Measurements from ENCODE around the gene RFXANK. TPM values are rescaled to one million over a fixed set of nuclear protein-coding genes. Genes with fewer than 3 reads are reported as not detected.
"Not testable (repeated sequence)": the region's sequence is repeated elsewhere in the genome, so short reads cannot be mapped to it uniquely, and the experiment has no call there.

Gene RFXANK
- total RNA-seq, 1 donor from 2014 or later, result 55.4 TPM

DNA sequence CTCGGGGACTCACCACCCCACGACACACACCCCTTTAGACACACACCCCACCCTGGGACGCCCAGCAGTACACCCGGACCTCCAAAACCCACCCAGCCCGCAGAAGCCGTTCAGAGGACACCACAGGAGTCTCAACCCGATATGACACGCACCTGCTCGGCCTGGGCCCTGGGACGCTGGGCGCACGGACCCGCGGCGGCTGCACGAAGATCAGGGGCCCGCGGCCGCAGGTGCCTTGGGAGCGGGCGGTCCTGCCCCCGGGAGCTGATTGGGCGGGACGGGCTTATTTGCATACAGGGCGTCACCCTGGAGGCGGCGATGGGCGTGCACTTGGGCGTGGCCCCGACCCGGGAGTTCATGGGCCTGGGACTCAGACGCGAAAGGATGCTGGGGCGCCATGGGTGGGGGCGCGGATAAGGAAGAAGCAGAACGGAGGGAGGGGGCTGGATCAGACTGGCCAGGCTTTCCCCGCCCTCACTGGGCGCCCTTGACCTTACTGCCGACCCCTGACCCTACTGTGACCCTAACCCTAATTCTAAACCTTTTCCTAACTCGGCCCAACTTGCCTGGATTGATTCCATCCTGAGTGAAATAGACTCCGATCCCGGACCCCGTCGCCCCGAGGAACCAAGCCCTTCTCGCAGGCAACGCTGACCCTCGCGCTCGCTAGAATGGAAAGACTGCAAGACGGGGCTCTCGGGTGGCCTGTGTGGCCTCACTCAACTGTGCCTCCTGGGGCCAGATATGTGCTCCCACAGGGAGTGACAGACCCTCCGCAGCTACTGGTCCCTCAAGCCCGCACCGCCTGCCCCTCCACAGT is 21.8 kb upstream of the RFXANK start, which contains the start of gene MEF2B:
MEF2B (minus strand) TSS at position 211 of the 820 bp plus-strand sequence. CDS start 19,528 bp downstream, outside the sequence.
- DNase-seq (ENCODE audit: low read depth), result peak; percentile 42

DNA sequence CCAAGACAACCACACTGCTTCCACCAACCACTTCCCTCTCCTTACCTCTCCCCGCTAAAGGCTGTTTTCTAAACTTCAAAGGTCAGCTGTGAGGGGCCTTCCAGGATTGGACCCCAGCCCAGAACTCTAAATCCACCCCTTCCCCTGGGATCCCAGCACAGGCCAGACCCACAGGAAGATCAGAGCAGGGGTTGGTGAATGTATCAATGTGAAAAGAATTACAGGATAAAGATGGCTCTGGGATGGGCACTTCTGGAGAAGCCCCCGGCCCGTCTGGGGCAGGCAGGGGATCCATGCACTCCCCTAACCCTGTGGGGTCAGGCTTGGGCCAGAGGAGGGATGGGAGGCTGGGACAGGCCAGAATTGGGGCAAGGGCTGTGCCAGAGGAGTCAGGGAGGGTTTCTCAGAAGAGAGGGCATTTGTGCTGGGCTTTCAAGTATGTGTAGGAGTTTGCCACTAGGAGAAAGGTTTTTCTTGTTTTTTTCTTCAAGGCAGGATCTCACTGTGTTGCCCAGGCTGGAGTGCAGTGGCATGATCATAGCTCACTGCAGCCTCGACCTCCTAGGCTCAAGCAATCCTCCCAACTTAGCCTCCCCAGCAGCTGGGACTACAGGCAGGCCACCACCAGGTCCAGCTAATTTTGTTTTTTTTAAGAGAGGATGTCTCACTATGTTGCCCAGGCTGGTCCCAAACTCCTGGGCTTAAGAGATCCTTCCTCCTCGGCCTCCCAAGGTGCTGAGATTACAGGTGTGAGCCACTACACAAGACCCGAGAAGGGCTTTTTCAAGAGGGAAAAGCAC is 21.0 kb upstream of the RFXANK start:
- no peak for DNase-seq (ENCODE audit: low read depth)

DNA sequence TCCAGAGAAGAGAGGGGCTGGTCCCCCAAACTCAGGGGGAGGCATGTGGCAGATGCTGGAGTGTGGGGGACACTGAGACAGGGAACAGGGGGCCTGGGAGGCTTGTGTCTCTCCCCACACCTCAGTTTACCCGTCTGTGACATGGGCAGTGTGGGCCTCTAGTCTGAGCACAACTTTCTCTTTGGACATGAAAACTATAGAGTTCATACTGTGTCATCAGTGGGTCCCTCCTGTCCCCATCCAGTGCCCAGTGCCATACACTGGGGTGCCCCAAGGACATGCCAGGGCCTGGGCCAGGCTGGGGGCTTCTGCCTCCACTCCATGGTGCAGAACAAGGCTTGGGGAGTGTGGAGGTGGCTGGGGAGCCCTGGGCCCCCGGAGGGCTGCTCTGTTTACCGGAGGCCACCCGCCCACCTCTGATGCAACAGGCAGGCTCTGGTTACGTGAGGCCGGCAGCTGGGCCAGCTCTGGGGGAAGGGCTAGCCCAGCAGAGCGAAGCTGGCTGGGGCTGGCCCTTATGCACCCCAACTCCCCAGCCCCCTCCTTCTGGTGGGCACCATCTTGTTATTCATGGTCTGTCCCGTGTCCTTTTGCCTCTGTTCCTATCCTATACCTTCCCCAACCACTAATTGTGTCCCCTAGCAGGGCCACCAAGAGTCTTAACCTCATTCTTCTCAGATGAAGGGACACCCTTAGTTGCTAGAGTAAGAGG is 20.1 kb upstream of the RFXANK start:
- DNase-seq (ENCODE audit: low read depth), result peak; percentile 67

DNA sequence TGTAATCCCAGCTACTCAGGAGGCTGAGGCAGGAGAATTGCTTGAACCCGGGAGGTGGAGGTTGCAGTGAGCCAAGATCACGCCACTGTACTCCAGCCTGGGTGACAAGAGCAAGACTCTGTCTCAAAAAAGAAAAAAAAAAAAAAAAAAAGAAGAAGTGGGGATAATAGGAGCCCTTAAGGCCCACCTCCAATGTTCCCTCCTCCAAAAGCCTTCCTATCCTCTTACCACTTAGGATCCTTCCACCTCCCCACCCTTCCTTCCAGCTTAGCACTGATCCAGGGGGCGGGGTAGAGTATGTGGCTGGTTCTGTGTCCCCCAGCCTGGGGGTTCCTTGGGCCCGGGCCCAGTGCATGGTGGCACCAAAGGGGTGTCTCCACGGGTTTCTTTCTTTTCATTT is 18.8 kb upstream of the RFXANK start:
- not testable (repeated sequence) for DNase-seq (ENCODE audit: low read depth)

DNA sequence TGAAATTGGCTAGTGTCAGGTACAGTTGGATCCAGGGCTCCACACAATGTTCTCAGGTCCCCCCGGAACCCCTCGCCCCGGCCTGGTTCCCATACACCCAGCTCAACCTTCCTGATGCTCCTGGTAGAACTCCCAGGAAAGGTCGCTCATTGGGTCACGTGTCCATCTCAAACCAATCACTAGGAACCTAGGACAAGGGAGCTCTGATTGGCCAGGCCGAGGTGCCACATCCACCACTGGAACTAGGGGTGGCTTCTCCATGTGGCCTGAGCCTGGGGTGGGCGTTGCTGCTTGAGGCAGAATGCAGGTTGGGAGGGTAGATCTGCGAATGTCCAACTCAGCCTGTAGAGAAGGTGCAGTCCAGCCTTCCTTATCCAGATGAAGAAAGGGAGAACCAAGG is 15.1 kb upstream of the RFXANK start:
- DNase-seq (ENCODE audit: low read depth), result no peak

DNA sequence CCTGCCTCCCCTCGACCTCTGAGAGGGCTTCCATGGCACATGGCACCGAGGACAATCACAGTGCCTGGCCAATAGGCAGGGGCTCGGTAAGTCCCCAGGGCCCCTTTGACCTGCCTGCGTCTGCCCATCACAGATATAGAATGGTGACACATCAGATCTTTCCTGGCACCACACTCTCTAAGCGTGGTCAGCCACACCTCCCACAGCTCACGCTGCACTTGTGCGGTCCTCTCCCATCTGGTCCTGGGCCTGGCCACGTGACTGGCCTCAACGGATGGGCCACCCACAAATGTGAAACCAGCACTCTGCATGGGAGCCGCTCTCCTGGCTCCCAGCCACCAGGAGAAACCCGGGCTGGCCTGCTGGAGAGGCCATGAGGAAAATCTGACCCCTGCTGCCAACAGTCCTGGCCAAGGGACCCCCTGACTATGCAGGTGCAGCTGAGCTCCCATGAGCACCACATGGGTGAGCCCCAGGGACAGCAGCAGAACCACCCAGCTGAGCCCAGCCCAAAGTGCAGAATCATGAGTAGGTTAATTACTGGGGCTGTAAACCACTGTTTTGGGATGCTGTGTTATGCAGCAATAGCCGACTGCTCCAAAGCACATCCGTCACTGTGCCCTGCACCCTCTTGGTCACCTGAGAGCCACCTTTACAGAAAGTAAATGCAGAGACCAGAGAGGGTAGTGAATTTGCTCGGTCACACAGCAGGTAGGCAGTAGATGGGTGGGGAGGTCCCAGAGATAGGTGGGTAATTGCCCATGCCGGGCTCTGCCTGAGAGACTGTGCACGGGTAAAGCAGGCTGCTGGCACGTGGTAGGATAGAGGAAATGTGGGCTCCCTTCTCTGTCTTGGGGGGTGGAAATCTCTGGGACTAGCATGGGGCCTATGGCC is 12.3 kb upstream of the RFXANK start:
- peak; percentile 95 for DNase-seq (ENCODE audit: low read depth)

DNA sequence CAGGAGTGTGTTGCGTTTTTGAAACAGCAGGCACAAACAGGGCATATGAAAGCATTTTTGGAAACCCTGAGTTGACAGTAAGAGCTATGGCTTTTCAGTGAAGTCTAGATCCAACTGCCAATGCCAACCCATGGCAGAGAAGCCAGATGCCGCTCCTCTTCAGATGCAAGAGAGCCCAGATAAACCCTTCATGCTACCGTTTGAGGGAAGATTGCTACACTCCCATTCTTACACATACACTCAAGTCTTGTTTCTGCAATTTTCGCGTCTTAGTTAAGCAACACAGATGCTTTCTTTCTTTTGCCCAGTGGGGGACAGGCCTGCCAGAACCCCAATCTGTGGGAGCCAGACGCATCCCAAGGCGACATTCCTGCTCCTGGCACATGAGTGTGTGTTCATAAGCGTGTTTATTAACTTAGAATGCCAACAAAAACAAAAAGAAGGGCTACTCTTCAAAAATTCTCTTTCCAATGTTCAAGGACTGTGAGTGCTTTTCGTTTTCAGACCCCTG is 10.5 kb upstream of the RFXANK start:
- no peak for DNase-seq (ENCODE audit: low read depth)

DNA sequence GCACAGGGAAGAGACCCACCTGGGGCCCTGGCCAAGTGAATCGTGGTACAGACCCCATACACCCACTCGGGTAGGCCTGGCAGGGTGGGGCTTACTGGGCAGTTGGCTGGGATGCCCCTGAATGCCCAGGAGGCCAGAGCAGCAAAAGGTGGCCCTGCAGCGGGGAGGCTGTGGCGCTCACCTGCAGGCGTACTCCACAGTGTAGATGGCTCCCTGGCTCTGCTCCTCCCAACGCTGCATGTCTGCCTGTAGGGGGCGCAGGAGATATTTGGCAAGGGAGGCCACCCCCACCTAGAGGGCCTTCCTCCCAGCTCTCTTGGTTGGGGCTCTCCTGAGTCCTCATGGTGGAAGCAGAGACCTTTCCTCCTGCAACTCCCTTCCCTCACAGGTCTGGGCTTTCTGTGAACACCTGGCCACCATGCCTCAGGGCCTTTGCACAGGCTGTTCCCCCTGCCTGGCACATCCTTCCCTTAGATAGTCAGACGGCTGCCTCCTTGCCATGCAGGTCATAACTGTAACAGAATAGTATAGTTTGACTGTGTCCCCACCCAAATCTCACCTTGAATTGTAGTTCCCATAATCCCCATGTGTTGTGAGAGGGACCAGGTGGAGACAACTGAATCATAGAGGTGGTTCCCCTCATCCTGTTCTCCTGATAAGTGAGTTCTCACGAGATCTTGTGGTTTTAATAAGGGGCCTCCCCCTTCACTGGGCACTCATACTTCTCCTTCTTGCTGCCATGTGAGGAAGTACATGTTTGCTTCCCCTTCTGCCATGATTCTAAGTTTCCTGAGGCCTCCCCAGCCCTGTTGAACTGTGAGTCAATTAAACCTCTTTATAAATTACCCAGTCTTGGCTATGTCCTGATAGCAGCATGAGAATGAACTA is 6.0 kb upstream of the RFXANK start:
- DNase-seq (ENCODE audit: low read depth), result no peak

DNA sequence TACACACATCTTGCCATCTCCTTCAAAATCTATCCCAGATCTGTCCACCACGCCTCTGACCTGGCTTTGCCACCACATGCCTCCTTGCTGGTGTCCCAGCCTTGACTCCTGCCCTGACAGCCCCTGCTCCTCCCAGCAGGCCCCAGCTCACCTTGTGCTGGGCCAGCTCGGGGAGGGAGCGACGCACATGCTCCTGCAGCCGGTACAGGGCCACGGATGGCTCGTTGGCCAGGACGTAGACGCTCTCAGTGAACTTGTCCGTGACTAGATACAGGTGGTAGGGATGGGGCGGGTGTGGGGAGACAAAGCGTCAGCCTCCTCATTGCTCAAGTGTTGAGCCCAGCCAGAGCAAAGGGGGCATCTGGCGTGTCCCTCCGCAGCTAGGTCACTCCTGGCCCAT is 5.3 kb upstream of the RFXANK start:
- no peak for DNase-seq (ENCODE audit: low read depth)

DNA sequence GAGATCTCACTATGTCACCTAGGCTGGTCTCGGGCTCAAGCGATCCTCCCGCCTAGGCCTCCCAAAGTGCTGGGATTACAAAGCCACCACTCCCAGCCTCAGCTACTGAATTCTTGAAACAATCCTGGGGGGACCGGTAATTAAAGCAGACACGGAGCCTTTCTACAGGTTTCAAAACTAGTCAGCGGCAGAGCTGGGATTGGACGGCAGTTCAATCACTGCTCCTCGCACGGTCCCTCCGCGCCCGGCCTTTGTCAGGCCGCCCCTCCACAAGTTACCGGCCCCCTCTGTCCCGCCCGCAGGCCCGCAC is 335 bp upstream of the RFXANK start:
- no peak for DNase-seq (ENCODE audit: low read depth)

DNA sequence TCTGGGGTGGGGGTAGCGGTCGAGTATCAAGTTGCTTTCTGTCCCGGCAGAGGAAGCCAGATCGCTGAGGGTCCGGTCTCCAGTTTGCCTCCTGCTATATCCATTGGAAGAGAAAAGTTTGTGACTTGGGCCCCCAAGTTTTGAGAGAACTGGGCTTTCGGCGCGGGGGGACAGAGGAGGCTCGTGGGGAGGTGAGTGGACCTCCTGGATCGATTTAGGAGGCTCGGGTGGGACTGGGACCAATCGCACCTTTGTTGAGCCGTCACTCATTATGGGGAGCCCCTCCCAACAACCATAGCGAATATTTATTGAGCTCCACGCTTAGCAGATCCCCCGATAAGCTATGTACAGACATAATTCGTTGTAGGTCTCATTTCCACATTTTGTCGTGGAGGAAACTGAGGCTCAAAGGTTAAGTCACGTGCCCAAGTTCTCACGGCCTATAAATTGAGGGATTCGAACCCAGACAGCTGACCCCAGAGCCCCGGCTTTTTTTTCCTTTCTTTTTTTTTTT is 909 bp downstream of the RFXANK start:
- no peak for DNase-seq (ENCODE audit: low read depth)

DNA sequence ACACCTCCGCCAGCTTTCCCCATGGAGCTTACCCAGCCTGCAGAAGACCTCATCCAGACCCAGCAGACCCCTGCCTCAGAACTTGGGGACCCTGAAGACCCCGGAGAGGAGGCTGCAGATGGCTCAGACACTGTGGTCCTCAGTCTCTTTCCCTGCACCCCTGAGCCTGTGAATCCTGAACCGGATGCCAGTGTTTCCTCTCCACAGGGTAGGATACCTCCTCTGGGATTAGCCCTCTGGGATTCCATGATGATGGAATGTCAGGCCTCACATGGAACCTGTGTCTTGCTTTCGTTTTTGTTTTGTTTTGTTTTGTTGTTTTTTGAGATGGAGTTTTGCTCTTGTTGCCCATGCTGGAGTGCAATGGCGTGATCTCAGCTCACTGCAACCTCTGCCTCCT is 1.9 kb downstream of the RFXANK start:
- DNase-seq (ENCODE audit: low read depth), result no peak

DNA sequence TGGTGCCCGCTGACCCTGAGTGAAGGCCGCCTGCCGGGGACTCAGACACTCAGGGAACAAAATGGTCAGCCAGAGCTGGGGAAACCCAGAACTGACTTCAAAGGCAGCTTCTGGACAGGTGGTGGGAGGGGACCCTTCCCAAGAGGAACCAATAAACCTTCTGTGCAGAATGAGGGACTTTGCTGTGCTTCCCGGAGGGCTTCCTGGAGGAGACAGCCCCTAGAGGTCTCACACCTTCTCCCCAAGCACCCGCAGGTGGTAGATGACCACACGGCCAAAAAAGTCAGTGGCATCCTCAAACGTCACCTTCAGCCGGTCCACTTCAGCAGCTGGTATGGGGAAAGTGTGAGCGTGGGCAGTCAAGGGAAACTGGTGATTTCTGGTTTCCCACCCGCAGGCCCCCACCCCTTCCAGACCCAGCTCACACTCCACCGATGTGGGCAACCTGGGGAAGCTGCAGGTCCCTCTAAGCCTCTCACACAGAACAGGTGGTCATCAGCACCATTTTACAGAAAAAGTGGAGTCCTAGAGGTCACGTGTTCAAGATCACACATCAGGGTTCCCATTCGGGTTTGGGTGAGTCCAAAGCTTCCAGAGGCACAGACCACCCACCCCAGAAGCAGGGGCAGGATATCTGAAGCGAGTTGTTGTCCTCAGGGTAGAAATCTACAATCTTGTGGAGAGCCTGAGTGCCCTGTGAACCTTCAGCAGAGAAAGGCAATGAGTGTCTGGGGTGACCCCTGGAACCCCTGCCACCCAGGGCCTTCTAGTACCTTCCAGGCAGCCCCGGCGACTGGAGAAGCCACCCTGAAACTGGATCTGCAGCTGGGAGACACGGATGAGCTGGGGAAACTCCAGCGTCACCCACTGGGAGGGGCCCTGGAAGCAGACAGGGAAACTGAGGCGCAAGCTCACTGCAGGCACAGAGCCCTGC is 9.9 kb downstream of the RFXANK start:
- DNase-seq (ENCODE audit: low read depth), result no peak

DNA sequence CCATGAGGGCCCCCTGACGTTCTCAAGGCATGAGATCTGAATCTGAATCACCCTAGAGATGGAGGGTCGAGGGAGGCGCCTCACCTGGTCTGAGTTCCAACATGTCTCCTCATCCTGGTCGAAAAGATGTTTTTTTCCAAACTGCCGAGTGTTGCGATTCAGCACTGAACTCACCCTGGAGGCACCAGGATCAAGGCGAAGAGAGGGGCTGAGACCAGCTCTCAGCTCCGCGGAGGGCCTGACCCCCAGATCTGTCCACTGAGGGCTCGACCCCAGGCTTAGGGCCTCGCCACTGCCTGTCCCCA is 10.6 kb downstream of the RFXANK start:
- DNase-seq (ENCODE audit: low read depth), result no peak

DNA sequence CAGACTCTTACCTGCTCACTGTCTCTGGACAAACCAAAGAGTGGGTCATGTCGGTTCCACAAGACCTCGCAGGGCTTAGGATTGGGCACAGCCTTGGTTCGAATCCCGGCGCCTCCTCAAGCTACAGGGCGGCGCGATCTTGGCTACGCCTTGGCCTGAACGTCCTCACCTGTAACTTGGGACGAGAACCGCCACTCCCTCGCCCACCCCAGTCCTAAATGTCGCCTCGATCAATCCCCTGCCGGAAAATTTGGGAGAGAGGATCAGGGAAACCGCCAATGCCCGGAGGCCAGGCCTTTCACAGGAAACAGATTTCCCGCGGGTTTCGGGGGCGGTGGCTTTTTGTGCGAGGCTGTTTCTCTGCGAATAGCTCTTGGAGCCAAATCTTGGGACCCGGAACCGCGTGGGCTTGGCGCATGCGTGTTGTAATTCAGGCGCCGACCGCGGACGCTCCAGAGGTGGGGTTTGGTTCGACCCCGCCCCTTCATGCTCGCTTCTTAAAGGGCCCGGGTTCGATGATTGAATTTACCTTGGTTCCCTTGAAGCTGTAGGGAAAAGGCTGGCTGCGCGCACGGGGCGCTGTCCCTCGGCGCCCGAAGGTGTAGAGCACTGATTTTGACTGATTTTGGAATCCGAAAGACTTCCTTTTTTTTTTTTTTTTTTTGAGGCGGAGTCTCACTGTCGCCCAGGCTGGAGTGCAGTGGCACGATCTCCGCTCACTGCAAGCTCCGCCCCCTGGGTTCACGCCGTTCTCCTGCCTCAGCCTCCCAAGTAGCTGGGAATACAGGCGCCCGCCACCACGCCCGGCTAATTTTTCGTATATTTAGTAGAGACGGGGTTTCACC is 11.2 kb downstream of the RFXANK start, which contains the start of gene NR2C2AP:
NR2C2AP (minus strand) TSS at position 403 of the 845 bp plus-strand sequence; CDS start at position 49, 354 bp downstream.
- DNase-seq (ENCODE audit: low read depth), result peak; percentile 90

DNA sequence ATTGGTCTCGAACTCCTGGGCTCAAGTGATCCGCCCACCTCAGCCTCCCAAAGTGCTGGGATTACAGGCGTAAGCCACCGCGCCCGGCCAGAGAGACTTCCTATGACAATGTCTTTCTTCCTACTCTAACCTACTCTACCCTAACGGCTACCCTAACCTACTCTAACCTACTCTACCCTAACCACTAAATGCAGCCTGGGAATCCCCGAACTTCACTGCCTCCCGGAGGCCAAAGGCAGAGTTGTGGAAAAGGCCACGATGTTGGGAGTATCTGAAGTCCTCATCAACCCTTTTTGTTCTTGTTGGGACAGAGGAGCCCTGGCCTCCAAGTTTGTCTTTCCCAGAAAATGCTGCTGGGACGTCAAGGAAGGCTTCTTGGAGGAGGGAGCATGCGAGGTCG is 12.1 kb downstream of the RFXANK start:
- DNase-seq (ENCODE audit: low read depth), result no peak

All from myocyte (in vitro differentiated cells).